ENCODE results near the gene GAB1.

The GAB1 gene

DNA sequence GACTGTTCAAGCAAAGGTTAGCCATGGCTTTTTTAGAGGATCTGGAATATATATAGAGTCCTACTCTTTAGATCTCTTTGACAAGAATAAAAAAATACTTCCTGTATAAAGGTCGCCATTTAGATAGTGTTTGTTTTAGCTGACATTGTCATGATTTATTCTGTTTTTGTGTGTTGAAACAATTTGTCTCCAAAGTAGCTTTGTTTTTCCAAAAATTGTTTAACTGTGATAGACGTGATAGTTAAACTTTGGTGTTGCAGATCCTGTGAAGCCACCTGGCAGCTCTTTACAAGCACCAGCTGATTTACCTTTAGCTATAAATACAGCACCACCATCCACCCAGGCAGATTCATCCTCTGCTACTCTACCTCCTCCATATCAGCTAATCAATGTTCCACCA lies 96.6 kb downstream of the GAB1 start:
- H3K23ac ChIP-seq (ENCODE audit: low read length in 2 of 2), result no peak overlapping the region
- no peak overlapping the region for H3K4ac ChIP-seq (ENCODE audit: low read depth in 1 of 2, low read length in 2 of 2)
- no peak overlapping the region for H2BK5ac ChIP-seq (ENCODE audit: low read depth, low read length, poor library complexity, severe bottlenecking)
- H3K9ac ChIP-seq (ENCODE audit: low read length), result no peak overlapping the region
- H3K4me1 ChIP-seq (ENCODE audit: control insufficient read depth, insufficient read depth, low read depth, low read length), result no peaks in the 10 kb centered on the region
- no peak for DNase-seq
- 100% methylated on average over 2 of the region's 2 CpGs for WGBS
- no peak overlapping the region for H4K8ac ChIP-seq (ENCODE audit: low read length)
- H4K91ac ChIP-seq (ENCODE audit: low read length), result no peak overlapping the region
- H2BK15ac ChIP-seq (ENCODE audit: low read depth, poor library complexity, severe bottlenecking), result no peak overlapping the region
- H3K14ac ChIP-seq (ENCODE audit: low read length in 2 of 2), result no peak overlapping the region
- H3K36me3 ChIP-seq (ENCODE audit: control insufficient read depth in 1 of 2, insufficient read depth in 2 of 2, low read depth in 1 of 2, low read length in 2 of 2), result peaks cover 5 to 39% of the 10 kb centered on the region in 2 experiments
- H3K27me3 ChIP-seq (ENCODE audit: control insufficient read depth in 1 of 2, insufficient read depth in 1 of 2, low read length in 2 of 2), result no peaks in the 10 kb centered on the region
- no peak overlapping the region for H2BK120ac ChIP-seq (ENCODE audit: low read depth, low read length)
- H3K4me2 ChIP-seq (ENCODE audit: low read length, poor library complexity, severe bottlenecking), result no peak overlapping the region
- H2BK12ac ChIP-seq (ENCODE audit: low read length in 2 of 2), result no peak overlapping the region
- no peak overlapping the region for H3K27ac ChIP-seq (ENCODE audit: low read length, poor library complexity, severe bottlenecking)
- no peak overlapping the region for H3K4me3 ChIP-seq (ENCODE audit: insufficient read depth in 1 of 2, low read depth in 1 of 2, low read length in 2 of 2)
- H2AFZ ChIP-seq (ENCODE audit: low read depth, low read length), result no peak overlapping the region
- H3K79me1 ChIP-seq (replicated peaks; ENCODE audit: low read length, poor library complexity, severe bottlenecking), result peaks cover 15% of the 10 kb centered on the region
- H3K18ac ChIP-seq (ENCODE audit: low read depth in 1 of 2, low read length in 2 of 2), result no peak overlapping the region
- H3K9me3 ChIP-seq (ENCODE audit: control insufficient read depth, low read length), result peaks cover 33% of the 10 kb centered on the region
- H2AK5ac ChIP-seq (ENCODE audit: low read length, severe bottlenecking), result no peak overlapping the region

- Histone ChIP-seq H3K9ac (ENCODE audit: low read length) (no peak overlapping the region), H2BK5ac (ENCODE audit: low read depth, low read length, poor library complexity, severe bottlenecking) (no peak overlapping the region), H2AFZ (ENCODE audit: low read depth, low read length) (no peak overlapping the region), H3K27me3 (ENCODE audit: control insufficient read depth in 1 of 2, insufficient read depth in 1 of 2, low read length in 2 of 2) (no peaks in the 10 kb centered on the region), H2BK12ac (ENCODE audit: low read length in 2 of 2) (no peak overlapping the region), H3K36me3 (ENCODE audit: control insufficient read depth in 1 of 2, insufficient read depth in 2 of 2, low read depth in 1 of 2, low read length in 2 of 2) (peaks cover 8 to 57% of the 10 kb centered on the region in 2 experiments), H4K8ac (ENCODE audit: low read length) (no peak overlapping the region), H2BK120ac (ENCODE audit: low read depth, low read length) (no peak overlapping the region), H3K9me3 (ENCODE audit: control insufficient read depth, low read length) (peaks cover 12% of the 10 kb centered on the region), H2AK5ac (ENCODE audit: low read length, severe bottlenecking) (no peak overlapping the region), H3K14ac (ENCODE audit: low read length in 2 of 2) (no peak overlapping the region), H3K23ac (ENCODE audit: low read length in 2 of 2) (no peak overlapping the region), H4K91ac (ENCODE audit: low read length) (no peak overlapping the region), H2BK15ac (ENCODE audit: low read depth, poor library complexity, severe bottlenecking) (no peak overlapping the region), H3K18ac (ENCODE audit: low read depth in 1 of 2, low read length in 2 of 2) (no peak overlapping the region), H3K4me1 (ENCODE audit: control insufficient read depth, insufficient read depth, low read depth, low read length) (no peaks in the 10 kb centered on the region), H3K79me1 (replicated peaks; ENCODE audit: low read length, poor library complexity, severe bottlenecking) (peaks cover 16% of the 10 kb centered on the region), H3K27ac (ENCODE audit: low read length, poor library complexity, severe bottlenecking) (no peak overlapping the region), H3K4me2 (ENCODE audit: low read length, poor library complexity, severe bottlenecking) (no peak overlapping the region), H3K4me3 (ENCODE audit: insufficient read depth in 1 of 2, low read depth in 1 of 2, low read length in 2 of 2) (no peak overlapping the region), H3K4ac (ENCODE audit: low read depth in 1 of 2, low read length in 2 of 2) (no peak overlapping the region)
- no peak for DNase-seq
- 100% methylated on average over 1 of the region's 1 CpG for WGBS
These were observed 99.3 kb downstream of the GAB1 start for GRCh38 chr4:143435955-143436354.

GRCh38 chr4:143437476-143437875 lies 100.8 kb downstream of the GAB1 start:
- peaks cover 8 to 50% of the 10 kb centered on the region in 2 experiments for H3K36me3 ChIP-seq (ENCODE audit: control insufficient read depth in 1 of 2, insufficient read depth in 2 of 2, low read depth in 1 of 2, low read length in 2 of 2)
- no peaks in the 10 kb centered on the region for H3K9me3 ChIP-seq (ENCODE audit: control insufficient read depth, low read length)
- peaks cover 14% of the 10 kb centered on the region for H3K79me1 ChIP-seq (replicated peaks; ENCODE audit: low read length, poor library complexity, severe bottlenecking)
- H4K91ac ChIP-seq (ENCODE audit: low read length), result no peak overlapping the region
- no peak overlapping the region for H2BK5ac ChIP-seq (ENCODE audit: low read depth, low read length, poor library complexity, severe bottlenecking)
- H3K27me3 ChIP-seq (ENCODE audit: control insufficient read depth in 1 of 2, insufficient read depth in 1 of 2, low read length in 2 of 2), result no peaks in the 10 kb centered on the region
- no peak overlapping the region for H3K4me2 ChIP-seq (ENCODE audit: low read length, poor library complexity, severe bottlenecking)
- H2BK15ac ChIP-seq (ENCODE audit: low read depth, poor library complexity, severe bottlenecking), result no peak overlapping the region
- H3K9ac ChIP-seq (ENCODE audit: low read length), result no peak overlapping the region
- no peak overlapping the region for H4K8ac ChIP-seq (ENCODE audit: low read length)
- H3K14ac ChIP-seq (ENCODE audit: low read length in 2 of 2), result no peak overlapping the region
- H2AFZ ChIP-seq (ENCODE audit: low read depth, low read length), result no peak overlapping the region
- DNase-seq, result no peak
- no peak overlapping the region for H3K4me3 ChIP-seq (ENCODE audit: insufficient read depth in 1 of 2, low read depth in 1 of 2, low read length in 2 of 2)
- H3K18ac ChIP-seq (ENCODE audit: low read depth in 1 of 2, low read length in 2 of 2), result no peak overlapping the region
- H3K4ac ChIP-seq (ENCODE audit: low read depth in 1 of 2, low read length in 2 of 2), result no peak overlapping the region
- H2BK120ac ChIP-seq (ENCODE audit: low read depth, low read length), result no peak overlapping the region
- H2BK12ac ChIP-seq (ENCODE audit: low read length in 2 of 2), result no peak overlapping the region
- WGBS, result no CpG with 5 or more reads among the region's 3 CpGs
- H3K4me1 ChIP-seq (ENCODE audit: control insufficient read depth, insufficient read depth, low read depth, low read length), result no peaks in the 10 kb centered on the region
- no peak overlapping the region for H3K27ac ChIP-seq (ENCODE audit: low read length, poor library complexity, severe bottlenecking)
- no peak overlapping the region for H3K23ac ChIP-seq (ENCODE audit: low read length in 2 of 2)
- H2AK5ac ChIP-seq (ENCODE audit: low read length, severe bottlenecking), result no peak overlapping the region

- no peak overlapping the region for H4K8ac ChIP-seq (ENCODE audit: low read length)
- H3K27ac ChIP-seq (ENCODE audit: low read length, poor library complexity, severe bottlenecking), result no peak overlapping the region
- H2BK12ac ChIP-seq (ENCODE audit: low read length in 2 of 2), result no peak overlapping the region
- no peaks in the 10 kb centered on the region for H3K27me3 ChIP-seq (ENCODE audit: control insufficient read depth in 1 of 2, insufficient read depth in 1 of 2, low read length in 2 of 2)
- no peaks in the 10 kb centered on the region for H3K4me1 ChIP-seq (ENCODE audit: control insufficient read depth, insufficient read depth, low read depth, low read length)
- H3K9me3 ChIP-seq (ENCODE audit: control insufficient read depth, low read length), result no peaks in the 10 kb centered on the region
- H3K14ac ChIP-seq (ENCODE audit: low read length in 2 of 2), result no peak overlapping the region
- H3K9ac ChIP-seq (ENCODE audit: low read length), result no peak overlapping the region
- H2AK5ac ChIP-seq (ENCODE audit: low read length, severe bottlenecking), result no peak overlapping the region
- no peak overlapping the region for H4K91ac ChIP-seq (ENCODE audit: low read length)
- peaks cover 8 to 50% of the 10 kb centered on the region in 2 experiments for H3K36me3 ChIP-seq (ENCODE audit: control insufficient read depth in 1 of 2, insufficient read depth in 2 of 2, low read depth in 1 of 2, low read length in 2 of 2)
- WGBS, result 90% methylated on average over 5 of the region's 5 CpGs
- no peak for DNase-seq
- H2BK15ac ChIP-seq (ENCODE audit: low read depth, poor library complexity, severe bottlenecking), result no peak overlapping the region
- no peak overlapping the region for H2BK120ac ChIP-seq (ENCODE audit: low read depth, low read length)
- H3K4ac ChIP-seq (ENCODE audit: low read depth in 1 of 2, low read length in 2 of 2), result no peak overlapping the region
- H3K4me3 ChIP-seq (ENCODE audit: insufficient read depth in 1 of 2, low read depth in 1 of 2, low read length in 2 of 2), result no peak overlapping the region
- H3K4me2 ChIP-seq (ENCODE audit: low read length, poor library complexity, severe bottlenecking), result no peak overlapping the region
- H2BK5ac ChIP-seq (ENCODE audit: low read depth, low read length, poor library complexity, severe bottlenecking), result no peak overlapping the region
- no peak overlapping the region for H2AFZ ChIP-seq (ENCODE audit: low read depth, low read length)
- H3K79me1 ChIP-seq (replicated peaks; ENCODE audit: low read length, poor library complexity, severe bottlenecking), result peaks cover 14% of the 10 kb centered on the region
- H3K18ac ChIP-seq (ENCODE audit: low read depth in 1 of 2, low read length in 2 of 2), result no peak overlapping the region
- no peak overlapping the region for H3K23ac ChIP-seq (ENCODE audit: low read length in 2 of 2)
These were observed 101.3 kb downstream of the GAB1 start for GRCh38 chr4:143437937-143438336.

Data from mesenchymal stem cell (in vitro differentiated cells and primary cell).